A673 (cell line): ENCODE measurements around the gene METTL1. TPM values are rescaled to one million over a fixed set of nuclear protein-coding genes. Genes with fewer than 3 reads are reported as not detected.
A peak's percentile ranks its signal among the peaks of the same experiment; 100 is the strongest.

Experiments
- BruUV-seq: library from RNA; stranded (reverse); fragments of 400-500 nt; replicated peaks from 2 replicates; lab custom pipeline; 2021; lab: Mats Ljungman, UMichigan
- CTCF ChIA-PET: fragments of 300-600 bp; sonication (Branson Sonifier 250); formaldehyde crosslinking; loops from one replicate; lab custom pipeline; 2022; ENCODE audit warnings: antibody characterized with exemption; lab: Charles Lee
- POLR2A ChIA-PET: fragments of 300-600 bp; sonication (Branson Sonifier 250); formaldehyde crosslinking; loops from one replicate; lab custom pipeline; 2022; ENCODE audit warnings: antibody characterized with exemption; ENCODE audit not compliant: low non-redundant PET; lab: Charles Lee
- DNase-seq: peaks from one replicate; pipeline ENCODE4 v3.0.0-alpha.2; 2015; ENCODE audit warnings: low spot score
- H3K27ac ChIP-seq: fragments of 200-600 bp; sonication (generic); 2 replicates; pipeline ENCODE4 v1.5.1; 2016; ENCODE audit warnings: mixed run types, low read depth, mild to moderate bottlenecking, mixed read lengths, antibody characterized with exemption, low read length; ENCODE audit not compliant: poor library complexity, severe bottlenecking
- H3K27me3 ChIP-seq: fragments of 200-600 bp; sonication (generic); replicated peaks from 2 replicates; pipeline ENCODE4 v1.6.1; 2017; ENCODE audit warnings: mixed run types, low read depth, mild to moderate bottlenecking, mixed read lengths, antibody characterized with exemption, low read length; ENCODE audit not compliant: insufficient read depth, poor library complexity
- H3K36me3 ChIP-seq: fragments of 200-600 bp; sonication (generic); 2 replicates; pipeline ENCODE4 v1.6.1; 2016; ENCODE audit warnings: mixed run types, mild to moderate bottlenecking, mixed read lengths, antibody characterized with exemption, low read length; ENCODE audit not compliant: insufficient read depth, poor library complexity, severe bottlenecking
- H3K4me1 ChIP-seq: fragments of 200-600 bp; sonication (generic); 2 replicates; pipeline ENCODE4 v1.6.1; 2017; ENCODE audit warnings: mixed run types, mild to moderate bottlenecking, mixed read lengths, antibody characterized with exemption, low read length; ENCODE audit not compliant: insufficient read depth, poor library complexity, severe bottlenecking
- H3K4me3 ChIP-seq: fragments of 200-600 bp; sonication (generic); 2 replicates; pipeline ENCODE4 v1.5.1; 2016; ENCODE audit warnings: low read depth, mixed run types, mild to moderate bottlenecking, mixed read lengths, low read length; ENCODE audit not compliant: poor library complexity, severe bottlenecking
- H3K9me3 ChIP-seq: fragments of 200-600 bp; sonication (generic); 2 replicates; pipeline ENCODE4 v1.6.1; 2016; ENCODE audit warnings: mixed run types, low read depth, mild to moderate bottlenecking, mixed read lengths, antibody characterized with exemption, low read length; ENCODE audit not compliant: poor library complexity, severe bottlenecking
- EZH2 ChIP-seq: fragments of 200-600 bp; sonication (generic); IDR thresholded peaks from 2 replicates; pipeline ENCODE4 v1.6.1; 2017; ENCODE audit warnings: borderline replicate concordance, low read depth, mild to moderate bottlenecking, mixed read lengths, antibody characterized with exemption, low read length; ENCODE audit not compliant: poor library complexity, severe bottlenecking
- intact Hi-C: fragments of 100-400 bp; cut with micrococcal nuclease; formaldehyde crosslinking; loops from one replicate; pipeline ENCODE4 v1.10.0; 2022; ENCODE audit not compliant: unreplicated experiment
- total RNA-seq: library from RNA; stranded (reverse); gene quantifications from 2 replicates; pipeline ENCODE4 v1.2.3, GENCODE V29; 2021
- TF ChIP-seq, protein P1 (sequence below): fragments of 300-800, 200-600 bp; sonication (generic); conservative IDR thresholded peaks from 2 replicates; pipeline ENCODE4 v1.5.1; 2017; ENCODE audit warnings: low read depth, mild to moderate bottlenecking, antibody characterized with exemption, low read length, moderate library complexity, mixed read lengths

Gene METTL1
- total RNA-seq, 1 experiment from 2014 or later = 55.6 TPM

DNA sequence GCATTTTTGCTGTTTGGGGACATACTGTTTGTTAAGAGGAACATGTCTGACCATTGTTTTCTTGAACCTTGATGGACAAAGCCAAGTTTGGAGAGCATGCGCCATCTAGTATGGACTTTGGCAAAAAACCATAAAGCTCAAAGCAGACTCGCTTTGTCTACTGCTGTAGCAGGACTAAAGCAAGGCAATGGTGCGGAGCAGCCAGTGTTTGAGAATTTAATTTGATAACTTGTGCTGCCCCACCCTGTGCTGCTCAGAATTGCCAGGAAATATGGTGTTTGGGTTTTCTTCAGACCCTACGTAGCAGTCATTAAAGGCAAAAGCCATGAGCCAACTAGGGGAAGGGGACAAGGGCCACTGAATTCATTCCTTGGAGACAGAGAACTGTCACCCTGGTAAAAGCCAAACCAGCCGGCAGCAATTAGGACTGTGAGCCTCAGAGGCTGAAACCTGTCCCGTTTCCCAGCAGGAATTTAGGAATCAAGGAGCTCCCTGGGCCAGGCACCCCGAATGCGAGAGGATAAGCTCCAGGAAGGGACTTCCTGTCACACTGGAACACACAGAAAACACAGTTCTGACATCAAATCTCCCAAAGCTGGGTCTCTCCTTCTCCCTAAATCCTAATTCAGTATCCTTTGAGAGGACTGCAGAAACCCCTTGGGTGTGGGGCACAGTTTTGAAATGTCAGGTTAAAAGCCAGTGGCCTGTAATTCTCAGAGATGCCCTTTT is 45.5 kb upstream of the METTL1 start:
- TF ChIP-seq, protein P1, sequence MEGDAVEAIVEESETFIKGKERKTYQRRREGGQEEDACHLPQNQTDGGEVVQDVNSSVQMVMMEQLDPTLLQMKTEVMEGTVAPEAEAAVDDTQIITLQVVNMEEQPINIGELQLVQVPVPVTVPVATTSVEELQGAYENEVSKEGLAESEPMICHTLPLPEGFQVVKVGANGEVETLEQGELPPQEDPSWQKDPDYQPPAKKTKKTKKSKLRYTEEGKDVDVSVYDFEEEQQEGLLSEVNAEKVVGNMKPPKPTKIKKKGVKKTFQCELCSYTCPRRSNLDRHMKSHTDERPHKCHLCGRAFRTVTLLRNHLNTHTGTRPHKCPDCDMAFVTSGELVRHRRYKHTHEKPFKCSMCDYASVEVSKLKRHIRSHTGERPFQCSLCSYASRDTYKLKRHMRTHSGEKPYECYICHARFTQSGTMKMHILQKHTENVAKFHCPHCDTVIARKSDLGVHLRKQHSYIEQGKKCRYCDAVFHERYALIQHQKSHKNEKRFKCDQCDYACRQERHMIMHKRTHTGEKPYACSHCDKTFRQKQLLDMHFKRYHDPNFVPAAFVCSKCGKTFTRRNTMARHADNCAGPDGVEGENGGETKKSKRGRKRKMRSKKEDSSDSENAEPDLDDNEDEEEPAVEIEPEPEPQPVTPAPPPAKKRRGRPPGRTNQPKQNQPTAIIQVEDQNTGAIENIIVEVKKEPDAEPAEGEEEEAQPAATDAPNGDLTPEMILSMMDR = no peak
- TF ChIP-seq EZH2 = no peak
- Histone ChIP-seq H3K9me3 (no peaks in the 10 kb centered on the region), H3K4me1 (no peaks in the 10 kb centered on the region), H3K27ac (peak overlapping the region; percentile 24), H3K27me3 (no peaks in the 10 kb centered on the region), H3K36me3 (peaks cover 26% of the 10 kb centered on the region), H3K4me3 (no peak overlapping the region)
- BruUV-seq = no TSS peak
- intact Hi-C loops = no loop called here
- POLR2A ChIA-PET = no interaction called here
- CTCF ChIA-PET = interaction anchor here (0.6 to 0.7 kb wide), 2 partner anchors 213 to 361 kb away, joined by 3 read pairs; no protein-coding TSS in a partner anchor
- DNase-seq = no peak

DNA sequence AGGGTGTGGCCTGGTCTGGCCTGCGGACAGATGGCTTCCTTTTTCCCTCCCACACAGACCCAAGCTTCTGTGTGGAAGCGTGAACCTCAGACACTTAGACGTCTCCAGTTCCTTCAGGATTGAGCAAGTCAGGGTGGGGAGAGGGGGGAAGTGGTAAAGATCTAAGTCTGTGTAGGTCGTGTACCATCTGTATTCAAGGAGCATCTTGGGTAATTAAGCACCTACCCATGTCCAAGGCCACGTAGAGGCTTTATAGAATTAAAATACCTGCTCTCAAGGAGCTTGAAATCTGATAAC is 44.9 kb upstream of the METTL1 start:
- intact Hi-C loops = no loop called here
- no peak for DNase-seq
- no peak overlapping the region for H3K27ac ChIP-seq
- CTCF ChIA-PET = interaction anchor here (0.7 kb wide), 1 partner anchor 214 kb away, joined by 3 read pairs; no protein-coding TSS in a partner anchor
- no peaks in the 10 kb centered on the region for H3K27me3 ChIP-seq
- POLR2A ChIA-PET = no interaction called here
- no TSS peak for BruUV-seq
- no peak overlapping the region for H3K4me3 ChIP-seq
- H3K9me3 ChIP-seq = no peaks in the 10 kb centered on the region
- TF ChIP-seq EZH2 = no peak
- TF ChIP-seq, protein P1 = no peak
- H3K36me3 ChIP-seq = peaks cover 21% of the 10 kb centered on the region
- no peaks in the 10 kb centered on the region for H3K4me1 ChIP-seq

- H3K36me3 ChIP-seq = peaks cover 18% of the 10 kb centered on the region
- POLR2A ChIA-PET = no interaction called here
Observed at GRCh38 chr12:57816001-57816854, 44.3 kb upstream of the METTL1 start.

More at GRCh38 chr12:57816001-57816854, 44.3 kb upstream of the METTL1 start:
- intact Hi-C loops = no loop called here
- Histone ChIP-seq H3K27me3 (no peaks in the 10 kb centered on the region), H3K4me3 (no peak overlapping the region), H3K27ac (no peak overlapping the region), H3K4me1 (no peaks in the 10 kb centered on the region), H3K9me3 (no peaks in the 10 kb centered on the region)
- no TSS peak for BruUV-seq
- no peak for DNase-seq
- TF ChIP-seq EZH2 = no peak
- CTCF ChIA-PET = no interaction called here
